NCI-H2107 (cell line): ENCODE data around the gene CFAP77.

Source experiments
- DNase-seq: peaks from one replicate; lab custom pipeline; 2025; lab: John Stamatoyannopoulos, UW

Gene CFAP77

GRCh38 chr9:132517815-132518550 lies 108.0 kb downstream of the CFAP77 start:
- DNase-seq: no peak

- DNase-seq: no peak
Observed at GRCh38 chr9:132518626-132519025, 108.6 kb downstream of the CFAP77 start.

GRCh38 chr9:132519033-132519432 lies 109.0 kb downstream of the CFAP77 start:
- DNase-seq: no peak

DNA sequence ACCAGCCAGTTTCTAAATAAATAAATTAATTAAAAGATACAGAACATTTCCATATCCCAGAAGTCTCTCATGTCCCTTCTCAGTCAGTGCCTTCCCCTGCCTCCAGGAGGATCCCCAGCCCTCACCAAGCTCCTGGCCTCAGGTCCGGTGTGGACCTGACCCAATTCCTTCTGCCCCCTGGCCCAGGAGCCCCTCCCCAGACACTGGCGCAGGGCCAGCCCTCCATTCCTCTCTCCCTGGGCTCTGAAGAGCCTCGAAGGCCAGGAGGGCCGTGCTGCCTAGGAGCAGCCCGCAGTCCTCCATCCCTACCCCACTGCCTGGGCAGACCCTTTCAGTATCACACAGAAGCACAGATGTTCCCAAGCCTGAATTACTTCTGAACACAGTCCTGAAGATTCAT lies 110.6 kb downstream of the CFAP77 start:
- no peak for DNase-seq

- DNase-seq: no peak
Observed at GRCh38 chr9:132525308-132526023, 115.5 kb downstream of the CFAP77 start.

DNA sequence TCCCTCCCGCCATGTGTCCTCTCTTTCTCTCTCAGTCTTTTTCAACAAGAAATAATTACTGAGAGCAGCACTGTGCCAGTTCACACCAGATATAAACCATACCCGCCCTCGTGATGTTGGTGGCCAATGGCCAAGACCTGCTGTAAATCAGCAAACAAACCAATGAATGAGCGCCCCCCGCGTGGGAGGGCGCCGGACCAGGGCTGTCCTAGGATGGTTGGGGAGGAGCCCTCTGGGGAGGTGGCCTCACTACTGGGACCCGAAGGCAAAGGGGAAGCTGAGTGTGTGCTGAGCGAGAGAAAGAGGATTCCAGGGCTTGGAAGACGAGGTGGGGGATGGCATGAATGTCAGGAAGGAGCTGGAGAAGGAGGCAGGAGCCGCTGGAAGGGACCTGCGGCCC lies 121.2 kb downstream of the CFAP77 start:
- no peak for DNase-seq

GRCh38 chr9:132531710-132532570 lies 121.9 kb downstream of the CFAP77 start:
- no peak for DNase-seq

GRCh38 chr9:132534832-132535231 lies 124.8 kb downstream of the CFAP77 start:
- no peak for DNase-seq

GRCh38 chr9:132536124-132536523 lies 126.1 kb downstream of the CFAP77 start:
- no peak for DNase-seq

GRCh38 chr9:132537352-132537751 lies 127.3 kb downstream of the CFAP77 start:
- no peak for DNase-seq

DNA sequence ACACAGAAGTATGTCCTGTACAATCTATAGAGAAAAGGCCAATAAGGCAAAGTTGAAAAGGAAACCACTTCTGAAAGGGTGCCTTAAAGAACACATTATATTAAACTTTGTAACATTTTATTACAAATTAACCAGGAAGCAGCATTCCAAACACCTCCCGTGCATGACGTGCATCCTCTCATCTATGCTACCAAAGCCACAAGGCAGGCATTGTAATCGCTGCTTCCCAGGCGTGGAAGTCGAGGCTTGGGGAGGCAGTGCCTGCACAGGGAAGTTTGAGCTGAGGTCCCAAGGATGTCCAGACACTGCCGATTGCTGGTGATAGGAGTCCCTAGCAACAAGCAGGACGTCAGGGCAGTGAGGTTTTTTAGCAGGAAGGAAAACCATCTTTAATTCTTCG lies 128.1 kb downstream of the CFAP77 start:
- DNase-seq: no peak

DNA sequence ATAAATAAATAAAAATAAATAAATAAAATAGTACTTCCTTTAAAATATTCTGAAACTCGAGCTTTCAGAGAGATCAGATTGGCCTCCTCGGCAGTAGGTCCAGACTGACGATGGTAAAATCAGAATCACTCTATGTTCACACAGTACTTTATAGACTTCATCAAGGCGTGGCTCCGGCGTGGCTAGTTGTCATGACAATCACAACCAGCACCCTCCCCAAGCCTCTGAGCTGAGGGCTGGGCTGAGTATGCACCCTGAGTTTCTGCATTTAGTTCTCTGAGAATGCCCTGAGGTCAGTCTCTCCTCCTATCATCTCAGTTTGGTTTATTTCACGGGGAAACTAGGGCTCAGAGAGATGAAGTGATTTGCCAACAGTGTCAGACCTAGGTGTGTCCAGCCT lies 129.1 kb downstream of the CFAP77 start:
- no peak for DNase-seq

DNA sequence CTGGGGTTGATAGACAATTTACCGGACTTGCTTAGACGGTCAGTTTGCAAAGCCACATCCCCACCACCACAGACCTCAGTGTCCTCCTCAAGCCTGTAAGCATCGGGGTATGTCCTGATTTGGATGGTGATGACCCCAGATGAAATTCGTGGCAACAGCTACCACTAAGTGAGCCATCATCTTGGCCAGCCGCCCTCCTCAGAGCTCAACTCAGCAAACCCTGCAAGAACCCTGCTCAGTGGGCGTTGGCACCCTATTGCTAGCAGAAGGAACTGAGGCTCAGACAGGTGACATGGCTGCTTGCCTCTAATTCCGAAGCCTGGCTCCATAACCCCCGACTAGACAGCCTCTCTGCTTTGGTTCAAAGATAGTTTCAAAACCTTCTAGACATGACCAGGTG lies 131.0 kb downstream of the CFAP77 start:
- DNase-seq: no peak

DNA sequence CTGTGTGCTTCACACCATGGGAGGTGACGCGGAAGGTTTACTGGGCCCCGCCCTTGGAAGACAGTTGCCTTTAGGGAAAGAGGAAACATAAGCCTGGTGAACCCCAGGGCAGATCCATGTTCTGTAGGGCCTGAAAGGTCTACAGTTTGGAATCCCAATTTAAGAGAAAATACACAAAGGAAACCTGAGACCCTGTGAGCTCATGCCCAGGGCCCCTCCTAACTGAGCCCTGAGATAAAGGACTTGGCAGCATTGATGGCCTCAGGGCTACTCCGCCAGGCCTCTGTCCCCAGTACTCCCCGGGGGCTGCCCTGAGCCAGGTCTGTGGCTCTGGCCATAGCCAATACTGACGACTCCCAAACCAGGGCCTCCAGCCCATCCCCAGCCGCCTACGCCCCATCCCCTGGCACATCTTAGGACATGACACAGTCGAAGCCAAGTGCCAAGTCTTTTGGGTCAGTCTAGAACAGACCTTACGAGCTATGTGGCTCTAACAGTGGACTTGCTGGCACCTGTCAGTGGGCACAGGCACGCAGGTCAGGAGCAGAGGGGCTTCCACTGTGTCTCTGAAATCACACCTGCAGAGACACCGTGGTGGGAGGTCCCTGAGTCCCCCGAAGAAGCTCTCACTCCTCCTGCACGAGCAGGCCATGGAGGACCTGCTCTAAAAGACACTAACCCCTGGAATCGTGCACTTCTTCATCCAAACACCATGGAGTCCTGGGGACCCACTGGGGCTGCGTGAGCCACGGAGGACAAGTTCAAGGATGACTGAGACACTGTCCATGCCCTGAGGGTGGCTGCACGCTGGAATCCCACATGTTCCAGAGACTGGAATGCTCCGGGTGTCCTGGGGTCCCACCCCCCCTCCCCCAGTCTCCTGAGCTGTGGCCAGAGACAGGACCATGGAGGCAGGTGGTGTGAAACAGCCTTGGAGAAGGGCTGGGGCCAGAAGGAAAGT lies 132.1 kb downstream of the CFAP77 start:
- no peak for DNase-seq

DNA sequence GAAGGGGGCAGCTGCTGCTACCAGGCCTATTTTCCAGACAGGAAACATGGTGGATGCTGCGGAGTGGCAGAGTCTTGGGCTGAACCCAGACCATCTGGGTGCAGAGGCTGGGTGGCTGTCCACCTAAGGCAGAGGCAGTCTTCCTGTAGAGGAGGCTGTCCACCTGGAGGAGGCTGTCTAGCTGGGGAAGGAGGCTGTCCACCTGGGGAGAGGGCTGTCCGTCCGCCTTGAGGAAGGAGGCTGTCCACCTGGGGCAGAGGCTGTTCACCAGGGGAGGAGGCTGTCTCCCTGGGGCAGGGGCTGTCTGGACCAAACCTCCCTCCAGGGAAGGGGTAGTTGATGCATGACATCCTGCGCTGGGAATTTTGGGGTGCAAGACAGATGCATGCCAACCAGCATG lies 133.2 kb downstream of the CFAP77 start:
- no peak for DNase-seq

- no peak for DNase-seq
Observed at GRCh38 chr9:132543960-132544359, 133.9 kb downstream of the CFAP77 start.

- no peak for DNase-seq
Observed at GRCh38 chr9:132545578-132545977, 135.6 kb downstream of the CFAP77 start.

- peak; percentile 22 for DNase-seq
Observed at GRCh38 chr9:132546148-132547051, 136.4 kb downstream of the CFAP77 start.

DNA sequence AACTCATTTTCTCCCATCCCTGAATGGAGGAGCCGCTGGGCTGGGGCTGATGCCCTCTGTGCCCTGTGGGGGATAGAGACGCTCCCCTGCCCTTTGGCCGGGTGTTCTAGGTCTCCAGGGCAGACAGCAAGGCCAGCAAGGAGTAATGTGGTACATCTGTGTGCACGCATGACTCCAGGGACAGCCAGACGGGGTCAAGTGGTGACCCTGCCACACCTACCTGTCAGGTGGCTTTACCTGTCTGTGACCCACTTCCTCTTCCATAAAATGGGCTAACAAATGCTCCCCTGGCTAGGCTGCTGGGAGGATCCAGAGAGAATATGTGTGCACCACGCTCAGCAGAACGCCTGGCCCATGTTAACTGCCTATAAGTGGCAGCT lies 137.0 kb downstream of the CFAP77 start:
- DNase-seq: no peak

- DNase-seq: no peak
Observed at GRCh38 chr9:132547436-132547835, 137.4 kb downstream of the CFAP77 start.
